Erythroblast (primary cell): ENCODE data around the gene TRIM65.

Source experiments
- DNase-seq, 2 experiments: peaks; one replicate each; lab custom pipeline; 2025; lab: John Stamatoyannopoulos, UW
- GATA1 ChIP-seq: IDR thresholded peaks from 2 replicates; pipeline ENCODE4 v1.6.1; 2011; ENCODE audit warnings: low read depth, mild to moderate bottlenecking, control low read depth, low read length, moderate library complexity
- POLR2A ChIP-seq: IDR thresholded peaks from 2 replicates; pipeline ENCODE4 v1.6.1; 2011; ENCODE audit warnings: mild to moderate bottlenecking, low read length

TRIM65 gene

DNA sequence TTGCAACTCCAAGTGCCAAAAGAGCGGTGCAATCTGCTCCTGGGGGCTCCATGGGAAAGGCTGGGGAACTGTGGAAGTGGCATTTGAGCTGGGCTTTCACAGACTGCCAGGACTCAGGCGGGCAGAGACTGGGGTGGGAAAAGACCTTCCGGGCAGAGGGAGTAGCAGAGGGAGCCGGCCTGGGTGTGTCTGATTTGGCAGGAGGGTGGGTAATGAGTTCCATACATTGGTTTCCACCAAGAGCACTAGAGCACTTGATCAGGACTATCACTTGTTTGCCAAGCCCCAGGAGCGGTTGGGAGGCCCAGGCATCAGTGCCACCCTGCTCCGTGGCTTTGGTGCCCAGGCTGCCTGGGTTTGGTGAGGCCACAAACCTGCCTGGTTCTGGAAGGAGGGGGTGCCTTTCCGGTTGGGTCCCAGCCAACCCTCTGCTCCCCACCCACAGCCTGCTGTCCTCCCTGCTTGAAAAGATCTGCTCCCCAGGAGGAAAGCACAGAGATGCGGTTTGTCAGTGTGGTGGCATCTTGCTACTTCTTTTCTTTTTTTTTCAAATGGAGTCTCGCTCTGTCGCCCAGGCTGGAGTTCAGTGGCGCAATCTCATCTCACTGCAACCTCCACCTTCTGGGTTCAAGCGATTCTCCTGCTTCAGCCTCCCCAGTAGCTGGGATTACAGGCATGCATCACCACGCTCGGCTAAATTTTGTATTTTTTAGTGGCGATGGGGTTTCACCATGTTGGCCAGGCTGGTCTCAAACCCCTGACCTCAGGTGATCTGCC lies 14.9 kb downstream of the TRIM65 start:
- TF ChIP-seq POLR2A = no peak
- TF ChIP-seq GATA1 = no peak
- no peak for DNase-seq

DNA sequence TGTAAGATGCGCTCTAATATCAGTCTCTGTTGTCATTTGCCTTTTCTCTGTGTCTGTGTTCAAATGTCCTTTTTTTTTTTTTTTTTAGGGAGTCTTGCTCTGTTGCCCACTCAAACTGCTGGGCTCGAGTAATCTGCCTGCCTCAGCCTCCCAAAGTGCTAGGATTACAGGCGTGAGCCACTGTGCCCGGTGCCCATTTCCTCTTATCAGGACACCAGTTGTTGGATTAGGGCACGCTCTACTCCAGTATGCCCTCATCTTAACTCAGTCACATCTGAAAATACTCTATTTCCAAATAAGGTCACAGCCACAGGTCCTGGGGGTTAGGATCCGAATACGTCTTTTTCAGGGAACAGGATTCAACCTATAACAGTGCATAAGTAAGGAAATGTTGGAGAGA lies 16.5 kb downstream of the TRIM65 start:
- no peak for TF ChIP-seq POLR2A
- TF ChIP-seq GATA1 = no peak
- no peak for DNase-seq

DNA sequence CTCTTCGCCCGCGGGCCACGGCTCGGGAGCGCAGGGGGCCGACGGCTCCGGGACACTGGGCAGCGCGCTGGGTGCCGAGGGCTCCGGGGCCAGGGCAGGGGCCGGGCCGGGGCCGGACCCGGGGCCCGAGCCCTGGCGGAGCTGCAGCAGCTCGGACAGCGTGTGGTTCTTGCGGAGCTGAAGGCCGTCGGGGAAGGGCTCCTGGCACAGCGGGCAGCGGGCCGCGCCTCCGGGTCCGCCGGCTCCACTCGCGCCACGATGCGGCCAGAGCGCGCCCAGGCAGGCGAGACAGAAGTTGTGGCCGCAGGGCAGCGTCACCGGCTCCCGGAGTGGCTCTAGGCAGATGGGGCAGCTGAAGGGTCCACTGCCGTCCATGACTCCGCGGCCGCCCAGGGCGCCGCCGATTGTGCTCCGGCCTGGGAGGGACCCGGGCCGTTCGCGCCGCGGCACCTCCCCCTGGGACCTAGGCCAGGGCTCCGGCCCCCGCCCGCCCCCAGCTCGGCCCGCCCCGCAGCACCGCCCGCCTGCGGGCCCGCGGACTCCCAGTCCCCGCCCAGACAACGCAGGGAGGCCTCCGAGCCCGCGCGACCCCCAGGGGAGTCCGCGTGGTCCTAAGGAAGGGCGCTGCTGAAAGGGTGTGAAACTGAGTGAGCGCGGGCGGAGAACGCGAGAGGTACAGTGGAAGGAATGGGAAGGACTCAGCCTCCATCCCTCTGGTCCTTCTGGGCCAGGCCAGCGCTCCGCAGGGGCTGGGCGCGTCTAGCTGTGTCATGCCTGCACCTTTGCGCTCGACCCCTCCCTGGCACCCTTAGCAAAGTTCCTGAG lies 18.4 kb downstream of the TRIM65 start, which contains the start of gene TRIM47:
TSS of gene TRIM47 (minus strand) at position 408 of the 825 bp plus-strand sequence. CDS start at position 375, 33 bp downstream.
- no peak for TF ChIP-seq POLR2A
- no peak for TF ChIP-seq GATA1
- DNase-seq = peak; percentile 43 to 55

DNA sequence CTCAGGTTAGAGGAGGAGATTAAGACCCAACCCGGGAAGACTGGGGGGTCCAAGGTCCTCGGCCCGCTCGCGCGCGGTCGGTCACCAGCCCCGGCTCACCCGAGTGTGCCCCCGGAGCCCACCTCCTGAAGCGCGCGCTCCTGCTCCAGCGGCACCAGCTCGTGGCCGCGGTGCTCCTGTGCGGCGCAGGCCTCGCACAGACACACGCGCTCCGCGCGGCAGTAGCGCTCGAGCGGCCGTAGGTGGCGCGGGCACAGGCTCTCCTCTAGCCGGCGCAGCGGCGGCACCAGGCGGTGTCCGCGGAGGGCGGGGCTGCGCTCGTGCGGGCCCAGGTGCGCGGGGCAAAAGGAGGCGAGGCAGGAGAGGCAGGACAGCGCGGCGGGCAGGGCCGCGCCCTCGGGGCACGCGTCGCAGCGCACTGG lies 19.0 kb downstream of the TRIM65 start:
- TF ChIP-seq POLR2A = no peak
- no peak for TF ChIP-seq GATA1
- DNase-seq = peak; percentile 69 to 74

DNA sequence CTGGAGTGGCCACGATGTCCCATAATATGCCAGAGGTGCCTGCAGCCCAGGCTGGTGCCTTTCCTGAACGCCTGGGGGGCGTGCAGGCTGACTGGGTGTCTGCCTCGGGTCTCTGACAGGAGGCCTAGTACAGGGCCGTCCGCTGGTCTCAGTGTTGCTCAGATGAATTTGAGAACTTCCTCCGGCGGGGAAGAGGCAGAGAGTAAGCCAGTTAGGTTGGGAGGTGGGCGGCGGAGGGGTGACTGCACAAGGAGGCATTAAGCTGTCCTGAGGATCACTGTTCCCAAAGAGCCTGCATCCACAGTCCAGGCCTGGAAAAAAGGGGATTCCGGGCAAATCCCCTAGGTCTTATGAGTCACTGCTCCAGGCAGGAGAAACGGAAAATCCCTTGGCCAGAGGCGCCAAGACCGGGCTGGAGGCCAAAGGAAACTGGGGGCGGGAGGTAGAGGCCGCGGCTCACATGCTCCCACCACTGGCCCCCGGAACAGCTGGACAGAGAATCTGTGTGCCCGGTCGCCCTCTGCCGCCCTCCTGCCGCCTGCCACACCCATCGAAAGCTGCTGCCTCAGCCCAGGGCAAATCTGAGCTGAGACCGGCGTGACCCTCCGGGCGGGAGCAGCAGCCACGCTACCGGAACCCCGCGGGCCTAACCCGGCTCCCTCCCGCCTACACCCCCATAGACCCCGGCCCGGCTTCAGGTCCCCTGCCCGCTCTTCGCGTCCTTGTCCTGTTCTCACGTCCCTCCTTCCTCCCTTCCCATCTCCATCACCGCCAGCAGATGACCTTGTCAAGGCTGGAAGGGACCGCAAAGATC lies 19.6 kb downstream of the TRIM65 start:
- DNase-seq = no peak

DNA sequence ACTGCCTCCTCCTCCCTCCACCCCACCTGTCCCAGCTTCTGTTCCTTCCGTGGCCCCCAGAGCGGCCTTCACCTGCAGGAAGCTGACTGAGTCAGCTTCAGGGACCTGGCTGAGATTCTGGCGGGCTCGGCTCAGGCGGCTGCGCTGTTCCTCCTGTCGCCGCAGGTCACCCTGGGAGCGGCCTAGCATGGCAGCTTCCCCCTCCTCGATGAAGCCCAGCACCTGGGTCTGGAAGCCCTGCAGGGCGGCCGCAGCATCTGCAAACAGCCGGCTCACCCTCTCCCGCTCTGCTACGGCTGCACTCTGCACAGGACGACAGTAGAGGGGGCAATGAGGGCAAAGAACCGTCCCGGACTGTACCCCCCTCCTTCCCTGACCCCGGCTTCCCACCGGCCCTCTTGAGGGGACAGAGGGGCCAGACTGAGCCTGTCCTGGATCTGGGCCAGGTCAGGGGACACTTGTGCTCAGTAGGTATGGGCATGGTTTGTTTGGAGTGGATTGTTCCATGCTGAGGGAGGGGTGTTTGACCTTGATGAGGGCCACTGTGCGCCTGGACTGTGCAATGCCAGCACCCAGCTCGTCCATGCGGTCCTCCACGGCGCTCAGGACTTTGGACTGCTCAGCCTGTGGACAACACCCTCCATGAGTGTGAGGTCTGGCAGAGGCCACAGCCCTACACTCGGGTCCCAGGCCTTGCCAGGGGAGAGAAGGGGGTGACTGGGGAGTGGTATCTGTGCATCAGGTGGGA lies 20.4 kb downstream of the TRIM65 start:
- TF ChIP-seq GATA1 = no peak
- no peak for TF ChIP-seq POLR2A
- DNase-seq = no peak

More for the DNA sequence above, 19.6 kb downstream of the TRIM65 start:
- TF ChIP-seq GATA1 (no peak), POLR2A (no peak)

DNA sequence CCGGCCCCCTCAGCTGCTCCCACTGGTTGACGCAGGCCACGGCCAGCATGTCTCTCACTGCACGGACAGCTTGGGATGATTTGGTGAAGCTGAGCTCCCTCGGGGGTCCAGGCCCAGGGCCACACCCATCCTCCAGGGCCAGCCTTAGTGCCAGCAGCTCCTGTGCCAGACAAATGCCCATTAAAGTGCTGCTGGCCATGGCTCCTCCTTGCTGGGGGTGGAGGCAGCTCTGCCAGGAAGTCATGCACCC lies 20.9 kb downstream of the TRIM65 start:
- no peak for DNase-seq
- no peak for TF ChIP-seq POLR2A
- TF ChIP-seq GATA1 = no peak

DNA sequence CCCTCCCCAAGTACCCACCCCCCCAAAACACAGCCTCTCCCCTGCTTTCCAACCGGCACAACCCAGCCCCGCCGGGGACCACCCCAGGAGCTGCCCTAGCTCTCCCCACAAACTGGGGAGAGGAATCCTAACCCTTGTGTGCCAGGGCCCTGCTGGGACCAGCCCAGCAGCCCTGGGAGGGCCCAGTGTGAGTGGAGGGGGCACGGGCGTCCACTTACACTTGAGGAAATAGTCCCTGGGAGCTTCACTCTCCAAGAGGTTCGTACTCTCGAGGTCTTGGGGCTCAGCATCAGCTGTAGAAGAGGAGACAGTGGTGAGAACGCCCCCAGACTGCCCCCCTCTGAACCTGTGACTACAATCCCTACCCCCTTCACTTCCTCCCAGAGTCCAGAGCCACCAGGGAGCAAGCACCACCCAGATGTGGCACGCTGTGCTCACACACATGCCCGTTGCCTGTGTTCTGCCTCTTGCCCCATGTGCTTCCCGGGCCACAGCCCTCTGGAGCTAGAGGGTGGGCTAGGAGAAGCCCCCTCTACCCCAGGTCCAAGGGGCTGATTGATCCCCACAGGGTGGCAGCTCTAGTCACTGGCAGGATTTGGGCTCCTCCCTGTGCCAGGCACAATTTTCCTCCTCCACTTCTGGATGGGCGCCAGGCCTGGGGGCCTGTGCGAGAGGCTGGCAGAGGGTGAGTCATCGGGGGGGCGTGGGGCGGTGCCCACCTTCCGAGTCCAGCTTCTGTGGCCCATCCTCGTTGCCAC lies 21.4 kb downstream of the TRIM65 start:
- no peak for DNase-seq
- TF ChIP-seq GATA1 (no peak), POLR2A (no peak)

DNA sequence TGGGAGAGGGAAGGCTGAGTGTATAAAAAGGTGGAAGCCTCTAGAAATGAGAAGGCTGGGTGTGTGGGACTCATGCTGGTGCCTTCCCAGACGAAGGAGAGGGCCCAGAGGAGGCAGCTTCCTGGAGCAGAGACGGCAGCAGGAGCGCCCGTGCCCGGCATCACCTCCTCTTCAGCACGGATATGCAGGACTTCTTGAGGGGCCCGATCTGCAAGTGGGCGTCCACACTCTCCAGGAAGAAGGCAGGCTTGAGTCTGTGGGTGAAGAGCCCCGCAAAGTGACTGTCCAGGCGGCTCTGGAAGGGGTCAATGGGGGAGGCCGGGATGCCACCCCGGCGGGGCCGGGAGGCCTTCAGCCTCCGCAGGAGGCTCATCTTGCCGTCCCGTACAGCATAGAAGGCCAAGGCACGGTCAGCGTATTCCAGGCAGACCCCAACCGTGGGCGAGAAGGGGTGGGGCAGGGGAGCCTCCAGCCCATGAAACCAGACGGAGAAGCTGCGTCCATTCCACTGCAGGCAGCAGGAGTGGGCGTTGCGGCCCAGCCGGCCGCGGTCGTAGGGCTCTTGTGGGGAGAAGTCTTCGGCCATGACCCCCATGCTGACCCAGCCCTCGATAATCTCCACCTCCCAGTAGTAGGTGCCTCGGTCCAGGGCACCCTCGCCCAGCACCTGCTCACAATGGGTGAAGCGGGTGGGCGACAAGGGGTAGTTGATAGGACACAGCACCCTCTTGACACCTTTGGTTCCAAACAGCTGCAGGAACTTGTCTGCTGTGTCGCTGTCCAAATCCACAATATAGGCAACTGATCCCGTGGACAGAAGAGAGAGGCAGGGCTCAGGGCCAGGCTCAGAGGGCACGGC lies 22.2 kb downstream of the TRIM65 start:
- DNase-seq = no peak
- TF ChIP-seq GATA1 (no peak), POLR2A (no peak)

DNA sequence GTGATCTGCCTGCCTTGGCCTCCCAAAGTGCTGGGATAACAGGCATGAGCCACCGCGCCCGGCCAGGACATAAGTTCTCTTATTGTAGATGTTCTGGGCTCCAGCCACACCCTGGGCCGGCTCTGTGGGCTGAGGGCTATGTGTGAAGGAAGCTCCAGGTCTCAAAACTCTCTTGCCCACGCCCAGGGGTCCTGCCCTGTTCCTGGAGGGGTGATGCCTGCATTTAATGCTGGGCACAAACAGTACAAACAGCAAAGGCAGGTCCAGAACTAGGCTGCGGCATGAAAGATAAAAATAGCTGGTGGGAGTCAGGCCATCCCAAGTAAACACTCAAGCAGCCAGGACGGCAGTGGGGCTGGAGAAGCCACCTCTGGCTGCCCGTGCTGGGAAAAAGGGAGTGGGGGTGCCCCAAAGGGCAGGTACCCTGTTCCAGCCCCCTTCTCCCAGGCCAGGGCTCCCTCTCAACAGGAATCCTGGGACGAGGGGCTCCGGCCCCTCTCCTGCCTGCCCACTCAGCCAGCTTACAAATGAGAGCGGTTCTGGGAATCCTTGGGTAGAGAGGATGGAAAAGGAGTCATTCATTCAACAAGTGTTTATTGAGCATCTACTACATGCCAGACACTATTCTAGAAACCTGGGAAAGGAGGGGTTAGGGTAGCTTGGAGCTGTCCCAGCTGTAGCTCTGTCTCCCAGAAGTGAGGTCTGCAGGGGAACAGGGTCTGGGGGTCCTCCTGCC lies 23.0 kb downstream of the TRIM65 start:
- DNase-seq = no peak
- TF ChIP-seq GATA1 = no peak
- no peak for TF ChIP-seq POLR2A
